Mucosa of descending colon (tissue), 3 donors: ENCODE measurements around the gene TUBB2A. TPM values are rescaled to one million over a fixed set of nuclear protein-coding genes. Genes with fewer than 3 reads are reported as not detected.
"Not testable (repeated sequence)": the region's sequence is repeated elsewhere in the genome, so short reads cannot be mapped to it uniquely, and the experiment has no call there.

Source experiments
- ATAC-seq: fragments of 200-7000 bp; cut with Tn5 transposase; one replicate; pipeline ENCODE4 v1.9.1; 2020; ENCODE audit warnings: mild to moderate bottlenecking, moderate library complexity
- DNase-seq, 3 donors: peaks; one replicate each; pipeline ENCODE4 v3.0.0-alpha.2; 2020
- H3K36me3 ChIP-seq: fragments of 200-600 bp; one replicate; pipeline ENCODE4 v1.8.0; 2021; ENCODE audit warnings: low read depth, mild to moderate bottlenecking
- H3K4me1 ChIP-seq: fragments of 200-600 bp; one replicate; pipeline ENCODE4 v1.8.0; 2021; ENCODE audit warnings: low read depth, mild to moderate bottlenecking
- H3K4me3 ChIP-seq: fragments of 200-600 bp; one replicate; pipeline ENCODE4 v1.8.0; 2021; ENCODE audit warnings: mild to moderate bottlenecking
- H3K9me3 ChIP-seq: fragments of 200-600 bp; one replicate; pipeline ENCODE4 v1.8.0; 2021; ENCODE audit warnings: mild to moderate bottlenecking
- intact Hi-C, 2 donors: fragments of 100-400 bp; cut with DNase I in 1 of 2; cut with micrococcal nuclease in 1 of 2; formaldehyde crosslinking; loops; one replicate each; pipeline versions ENCODE4 v1.11.0 to v1.11.1; 2022; cut with DNase I, micrococcal nuclease
- total RNA-seq, 3 donors: library from RNA; stranded (reverse); fragmentation: NEBNext Ultra II Directional in 2 of 3; extraction: Animal tissue kit (Norgen Biotek cat#: 25700) in 2 of 3; gene quantifications; one replicate each; pipeline versions ENCODE4 v1.2.1 to v1.2.4, GENCODE V29; 2021 to 2023
- TF ChIP-seq, protein P1 (sequence below): fragments of 200-600 bp; IDR thresholded peaks from one replicate; pipeline ENCODE4 v1.8.0; 2022; ENCODE audit warnings: antibody characterized with exemption, mild to moderate bottlenecking
- donor health status: DM: no; HTN: no; CAD: no; lungs with moderate emphysema.
- donor health status: DM: no; HTN: no; CAD: no.
- donor health status: DM: no; HTN: yes; CAD: no.

Gene TUBB2A
- total RNA-seq, 3 donors from 2014 or later, result 16.4 to 92.8 (median 38.4) TPM

DNA sequence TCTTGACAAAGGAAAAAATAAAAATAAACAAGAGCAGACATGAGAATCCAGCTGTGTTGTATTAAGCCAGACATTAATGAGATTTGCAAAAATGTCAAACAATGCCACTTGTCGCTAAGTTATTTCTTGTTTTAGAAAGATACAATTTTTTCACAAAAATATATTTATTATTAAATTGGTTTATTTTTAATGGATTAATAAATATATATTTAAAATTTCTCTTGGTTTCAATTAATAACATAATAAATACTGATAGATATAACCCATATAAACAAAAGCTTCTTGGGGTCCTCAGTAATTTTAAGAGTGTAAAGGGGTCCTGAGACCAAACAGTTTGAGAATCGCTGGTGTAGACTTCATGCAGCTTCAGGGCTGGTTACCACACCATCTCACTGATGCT, 44.0 kb upstream of the TUBB2A start:
- DNase-seq (no peak), ATAC-seq (no peak)
- H3K9me3 ChIP-seq, result no peaks in the 10 kb centered on the region
- H3K4me3 ChIP-seq, result no peak overlapping the region
- no peaks in the 10 kb centered on the region for H3K4me1 ChIP-seq
- TF ChIP-seq, protein P1, sequence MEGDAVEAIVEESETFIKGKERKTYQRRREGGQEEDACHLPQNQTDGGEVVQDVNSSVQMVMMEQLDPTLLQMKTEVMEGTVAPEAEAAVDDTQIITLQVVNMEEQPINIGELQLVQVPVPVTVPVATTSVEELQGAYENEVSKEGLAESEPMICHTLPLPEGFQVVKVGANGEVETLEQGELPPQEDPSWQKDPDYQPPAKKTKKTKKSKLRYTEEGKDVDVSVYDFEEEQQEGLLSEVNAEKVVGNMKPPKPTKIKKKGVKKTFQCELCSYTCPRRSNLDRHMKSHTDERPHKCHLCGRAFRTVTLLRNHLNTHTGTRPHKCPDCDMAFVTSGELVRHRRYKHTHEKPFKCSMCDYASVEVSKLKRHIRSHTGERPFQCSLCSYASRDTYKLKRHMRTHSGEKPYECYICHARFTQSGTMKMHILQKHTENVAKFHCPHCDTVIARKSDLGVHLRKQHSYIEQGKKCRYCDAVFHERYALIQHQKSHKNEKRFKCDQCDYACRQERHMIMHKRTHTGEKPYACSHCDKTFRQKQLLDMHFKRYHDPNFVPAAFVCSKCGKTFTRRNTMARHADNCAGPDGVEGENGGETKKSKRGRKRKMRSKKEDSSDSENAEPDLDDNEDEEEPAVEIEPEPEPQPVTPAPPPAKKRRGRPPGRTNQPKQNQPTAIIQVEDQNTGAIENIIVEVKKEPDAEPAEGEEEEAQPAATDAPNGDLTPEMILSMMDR, result no peak
- intact Hi-C loops, result no loop called here
- no peaks in the 10 kb centered on the region for H3K36me3 ChIP-seq

DNA sequence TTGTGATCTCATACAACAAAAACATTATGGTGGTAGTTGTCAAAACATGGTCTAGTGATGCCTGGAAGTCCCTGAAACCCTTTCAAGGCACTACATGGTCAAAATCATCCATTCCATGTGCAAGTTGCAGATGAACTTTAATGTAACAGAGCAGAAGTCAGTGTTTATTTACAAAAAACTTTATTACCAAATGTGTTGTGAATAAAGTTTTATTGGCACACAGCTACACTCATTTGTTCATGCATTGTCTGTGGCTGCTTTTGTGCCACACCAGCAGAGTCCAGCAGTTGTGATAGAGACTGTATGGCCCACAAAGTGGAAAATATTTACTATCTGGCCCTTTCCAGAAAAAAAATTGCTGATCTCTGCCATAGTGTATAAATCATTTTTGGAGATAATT, 43.3 kb upstream of the TUBB2A start:
- H3K4me1 ChIP-seq, result no peaks in the 10 kb centered on the region
- DNase-seq (no peak), ATAC-seq (no peak)
- TF ChIP-seq, protein P1, result no peak
- intact Hi-C loops, result no loop called here
- H3K36me3 ChIP-seq, result no peaks in the 10 kb centered on the region
- H3K9me3 ChIP-seq, result no peaks in the 10 kb centered on the region
- no peak overlapping the region for H3K4me3 ChIP-seq

DNA sequence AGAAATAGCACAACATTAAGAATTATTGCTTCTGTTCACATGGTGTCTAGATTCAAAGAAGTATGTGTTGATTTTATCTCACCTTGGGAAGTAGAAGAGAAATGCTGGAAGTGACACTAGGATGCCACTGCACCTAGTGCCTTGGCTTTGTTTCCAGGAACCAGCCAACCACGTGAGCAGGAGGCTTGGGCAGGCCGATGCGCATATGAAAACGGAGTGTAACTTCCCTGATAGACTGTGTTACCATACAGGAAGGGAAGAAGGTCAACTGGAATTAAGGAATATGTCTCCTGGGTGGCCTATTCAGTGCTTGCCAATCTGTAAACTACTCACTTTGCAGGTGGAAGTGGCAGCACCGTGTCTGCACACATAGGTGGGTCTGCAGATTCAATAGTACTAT, 42.0 kb upstream of the TUBB2A start:
- H3K9me3 ChIP-seq, result no peaks in the 10 kb centered on the region
- DNase-seq, result no peak
- H3K36me3 ChIP-seq, result no peaks in the 10 kb centered on the region
- H3K4me1 ChIP-seq, result no peaks in the 10 kb centered on the region
- no peak overlapping the region for H3K4me3 ChIP-seq
- TF ChIP-seq, protein P1, result no peak
- intact Hi-C loops, result no loop called here
- no peak for ATAC-seq

DNA sequence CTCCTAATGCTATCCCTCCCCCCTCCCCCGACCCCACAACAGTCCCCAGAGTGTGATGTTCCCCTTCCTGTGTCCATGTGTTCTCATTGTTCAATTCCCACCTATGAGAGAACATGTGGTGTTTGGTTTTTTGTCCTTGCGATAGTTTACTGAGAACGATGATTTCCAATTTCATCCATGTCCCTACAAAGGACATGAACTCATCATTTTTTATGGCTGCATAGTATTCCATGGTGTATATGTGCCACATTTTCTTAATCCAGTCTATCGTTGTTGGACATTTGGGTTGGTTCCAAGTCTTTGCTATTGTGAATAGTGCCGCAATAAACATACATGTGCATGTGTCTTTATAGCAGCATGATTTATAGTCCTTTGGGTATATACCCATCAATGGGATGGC, 40.4 kb upstream of the TUBB2A start:
- H3K4me1 ChIP-seq, H3K9me3 ChIP-seq, DNase-seq, ATAC-seq, H3K36me3 ChIP-seq, intact Hi-C loops, H3K4me3 ChIP-seq: not testable (repeated sequence)

DNA sequence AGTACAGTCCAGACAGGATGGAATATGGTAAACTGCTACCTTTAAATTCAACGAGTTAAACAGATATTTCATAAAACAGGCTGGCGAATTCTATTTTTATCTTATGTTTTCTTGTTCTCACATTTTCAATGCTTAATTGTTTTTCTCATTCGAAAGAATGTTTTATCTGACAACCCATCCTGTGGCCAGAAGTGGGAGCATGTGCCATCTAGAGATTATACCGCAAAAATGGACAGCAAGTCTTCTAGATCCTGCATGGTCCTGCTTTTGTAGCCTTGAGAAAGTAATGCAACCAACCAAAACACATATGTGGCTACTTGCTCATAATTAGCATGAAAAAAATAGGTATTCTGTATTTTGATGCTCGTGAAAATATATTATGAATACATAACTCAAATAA, 39.4 kb upstream of the TUBB2A start:
- no peak for DNase-seq
- Histone ChIP-seq H3K4me3 (no peak overlapping the region), H3K36me3 (no peaks in the 10 kb centered on the region), H3K9me3 (no peaks in the 10 kb centered on the region), H3K4me1 (no peaks in the 10 kb centered on the region)
- TF ChIP-seq, protein P1, result no peak
- no peak for ATAC-seq
- intact Hi-C loops, result no loop called here

DNA sequence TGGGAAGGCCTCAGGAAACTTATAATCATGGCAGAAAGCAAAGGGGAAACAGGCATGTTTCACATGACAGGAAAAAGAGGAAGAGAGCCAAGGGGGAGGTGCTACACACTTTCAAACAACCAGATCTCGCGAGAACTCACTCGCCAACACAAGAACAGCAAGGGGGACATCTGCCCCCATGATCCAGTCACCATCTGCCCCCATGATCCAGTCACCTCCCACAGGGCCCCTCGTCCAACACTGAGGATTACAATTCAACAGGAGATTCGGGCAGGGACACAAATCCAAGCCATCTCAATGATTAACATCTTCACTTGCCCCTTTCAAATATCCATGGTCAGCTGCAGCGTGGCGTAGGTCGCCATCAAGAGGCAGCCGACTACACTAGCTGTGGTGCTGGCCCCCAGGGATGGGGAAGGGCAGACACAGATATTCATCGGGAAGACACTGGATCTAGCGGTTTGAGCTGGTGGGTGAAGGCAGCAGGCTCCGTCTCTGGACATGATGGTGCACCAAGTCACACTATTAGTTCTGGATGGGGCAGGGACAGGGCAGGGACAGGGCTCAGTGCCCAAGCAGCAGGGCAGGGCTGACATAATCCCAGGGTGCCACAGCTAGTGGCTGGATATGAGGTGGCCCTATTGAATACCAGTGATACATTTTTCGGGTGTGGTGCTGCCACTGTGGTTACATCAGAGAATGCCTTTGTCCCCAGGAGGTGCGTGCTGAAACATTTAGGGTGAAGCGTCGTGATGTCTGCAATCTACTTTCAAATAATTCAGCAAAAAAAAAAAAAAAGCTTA, 38.6 kb upstream of the TUBB2A start:
- Histone ChIP-seq H3K9me3 (no peaks in the 10 kb centered on the region), H3K36me3 (no peaks in the 10 kb centered on the region), H3K4me3 (no peak overlapping the region), H3K4me1 (no peaks in the 10 kb centered on the region)
- intact Hi-C loops, result no loop called here
- TF ChIP-seq, protein P1, result no peak
- ATAC-seq (no peak), DNase-seq (no peak)
